Activated CD8-positive, alpha-beta memory T cell treated with anti-CD3 and anti-CD28 coated beads for 36 hours (primary cell): ENCODE data around the gene CTBP1. TPM values are rescaled to one million over a fixed set of nuclear protein-coding genes. Genes with fewer than 3 reads are reported as not detected.

Experiments
- CTCF ChIA-PET: fragments of 350-600 bp; sonication (Branson Sonifier 250); formaldehyde crosslinking; loops from one replicate; lab custom pipeline; 2021; ENCODE audit warnings: antibody characterized with exemption; lab: Charles Lee
- POLR2A ChIA-PET: fragments of 350-600 bp; sonication (Branson Sonifier 250); formaldehyde crosslinking; loops from one replicate; lab custom pipeline; 2021; ENCODE audit warnings: antibody characterized with exemption; lab: Charles Lee
- total RNA-seq, 2 experiments: library from RNA; stranded (reverse); gene quantifications; one replicate each; pipeline ENCODE4 v1.2.3, GENCODE V29; 2021

CTBP1 gene
- total RNA-seq, 2 experiments from 2014 or later: 129 to 133 TPM

DNA sequence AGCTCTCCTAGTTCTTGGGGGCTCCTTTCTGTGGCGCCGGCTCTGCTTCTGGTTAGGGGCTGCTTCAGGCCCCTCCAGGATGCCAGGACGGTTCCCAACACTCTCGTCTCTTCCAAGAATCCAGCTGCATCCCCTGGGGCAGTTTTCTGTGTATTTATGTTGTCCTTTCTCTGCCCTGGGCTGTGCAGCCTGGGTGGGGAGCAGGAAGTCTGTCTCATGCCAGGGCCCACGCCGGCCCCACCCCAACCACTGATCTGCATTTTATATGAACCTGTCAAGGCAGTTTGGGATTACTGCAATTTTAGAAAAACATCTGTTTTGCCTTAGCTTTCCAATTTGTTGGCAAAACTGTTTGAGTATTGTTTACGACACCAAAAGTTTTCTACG is 14.6 kb downstream of the CTBP1 start:
- CTCF ChIA-PET: interaction anchor here (1.1 to 1.4 kb wide), 4 partner anchors 12 to 67 kb away, joined by 3 to 4 read pairs (median 4); no protein-coding TSS in a partner anchor
- POLR2A ChIA-PET: no interaction called here

DNA sequence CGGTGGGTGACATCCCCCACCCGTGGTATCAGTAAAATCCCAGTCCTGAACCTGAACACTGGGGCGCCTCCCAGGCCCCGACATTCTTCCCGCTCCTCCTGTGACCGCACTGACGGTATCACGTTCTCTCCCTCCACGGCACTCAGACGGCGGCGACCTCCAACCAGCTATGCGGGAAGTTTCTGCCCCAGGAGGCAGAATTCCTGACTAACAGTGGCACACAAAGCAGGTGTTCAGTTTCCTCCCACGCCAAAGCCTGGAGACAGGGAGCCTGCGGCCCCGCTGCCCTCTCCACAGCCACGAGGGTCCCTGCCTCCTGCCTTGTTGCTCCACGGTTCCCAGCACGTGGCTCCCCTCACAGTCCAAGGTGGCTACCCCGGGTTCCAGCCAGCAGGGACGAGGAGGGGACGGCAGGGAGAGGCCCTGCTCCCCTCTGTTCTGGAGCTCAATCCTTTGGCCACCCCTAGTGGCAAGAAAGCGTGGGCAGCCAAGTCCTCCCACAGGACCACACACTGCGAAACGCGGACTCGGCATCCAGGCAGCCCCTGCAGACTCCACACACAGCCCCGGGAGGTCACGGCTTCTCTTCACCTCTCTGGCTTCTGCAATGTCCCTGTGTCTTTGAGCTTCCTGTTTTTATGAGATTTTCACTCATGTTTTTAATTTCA is 15.2 kb downstream of the CTBP1 start:
- POLR2A ChIA-PET: no interaction called here
- CTCF ChIA-PET: interaction anchor here (1.1 to 1.4 kb wide), 3 partner anchors 12 to 67 kb away, joined by 3 to 4 read pairs (median 3); no protein-coding TSS in a partner anchor

DNA sequence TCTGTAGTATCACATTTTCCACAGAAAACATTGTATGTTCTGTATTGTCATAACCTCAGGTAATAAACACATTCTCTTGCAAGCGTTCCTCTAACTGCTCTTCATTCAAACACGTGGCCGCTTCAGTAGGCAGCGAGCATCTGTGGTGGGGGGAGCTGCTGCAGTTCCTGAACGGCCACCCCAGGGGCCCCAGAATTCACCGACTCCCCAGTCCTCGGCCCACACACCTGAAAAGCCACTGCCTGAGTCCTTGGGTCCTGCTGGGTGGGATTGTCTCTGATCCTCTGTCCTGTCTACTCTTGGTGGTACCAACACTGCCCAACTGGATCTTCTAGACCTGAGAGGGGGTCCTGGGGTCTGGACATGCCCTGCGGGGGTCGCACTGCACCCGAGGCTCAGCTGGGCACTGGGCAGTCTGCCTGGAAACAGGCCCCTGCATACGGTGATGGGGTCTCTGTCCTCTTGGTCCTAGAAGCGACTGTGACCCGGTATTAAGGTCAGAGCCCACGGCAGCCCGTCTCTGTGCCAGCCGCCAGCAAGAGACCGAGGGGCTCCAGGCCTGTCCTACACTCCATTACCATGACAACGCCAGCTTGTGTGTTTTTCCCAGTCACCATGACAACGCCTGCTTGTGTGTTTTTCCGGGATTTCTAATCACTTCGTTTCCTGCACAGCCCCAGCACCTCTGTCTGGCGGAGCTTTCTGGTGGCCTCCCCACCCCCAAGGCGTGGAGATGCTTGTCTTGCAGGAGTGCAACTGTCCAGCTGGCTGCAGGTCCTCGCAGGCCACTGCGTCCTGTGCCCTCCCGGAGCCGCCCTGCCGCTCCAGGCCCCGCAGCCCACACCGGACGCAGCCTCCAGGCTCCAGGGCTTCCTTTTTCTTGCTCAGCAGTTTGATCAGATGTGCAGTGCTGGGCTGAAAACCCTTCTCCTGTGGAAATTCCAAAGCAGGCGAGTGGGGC is 16.0 kb downstream of the CTBP1 start:
- POLR2A ChIA-PET: no interaction called here
- CTCF ChIA-PET: no interaction called here

DNA sequence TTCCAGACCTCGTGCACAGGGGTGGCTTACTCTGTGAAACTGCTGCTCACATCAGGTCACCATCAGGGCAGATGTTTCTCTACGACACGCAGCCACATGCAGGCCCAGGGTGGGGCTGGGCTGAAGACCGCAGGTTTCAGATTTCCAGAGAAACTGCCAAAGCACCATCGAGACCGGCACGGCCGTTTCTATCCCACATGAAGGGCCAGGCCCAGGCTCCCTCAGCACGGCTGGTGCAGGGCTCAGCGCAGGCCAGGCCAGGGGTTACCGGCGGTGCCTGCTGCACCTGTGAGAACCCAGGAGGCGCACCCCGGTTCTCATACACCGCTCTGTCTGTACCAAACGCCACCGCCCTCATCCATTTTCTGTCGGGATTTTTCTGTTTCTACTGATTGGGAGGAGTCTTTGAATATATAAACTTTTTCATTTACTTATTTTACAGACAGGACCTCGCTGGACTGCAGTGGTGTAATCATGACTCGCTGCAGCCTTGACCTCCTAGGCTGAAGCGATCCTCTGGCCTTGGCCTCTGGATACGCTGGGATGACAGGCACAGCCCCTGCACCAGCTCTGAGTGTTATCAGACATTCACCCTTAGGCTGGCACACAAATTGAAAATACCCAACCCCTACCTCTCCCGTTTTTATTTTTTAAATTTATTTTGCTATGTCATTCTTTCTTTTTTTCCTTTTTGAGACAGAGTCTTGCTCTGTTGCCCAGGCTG is 17.1 kb downstream of the CTBP1 start:
- POLR2A ChIA-PET: no interaction called here
- CTCF ChIA-PET: no interaction called here

DNA sequence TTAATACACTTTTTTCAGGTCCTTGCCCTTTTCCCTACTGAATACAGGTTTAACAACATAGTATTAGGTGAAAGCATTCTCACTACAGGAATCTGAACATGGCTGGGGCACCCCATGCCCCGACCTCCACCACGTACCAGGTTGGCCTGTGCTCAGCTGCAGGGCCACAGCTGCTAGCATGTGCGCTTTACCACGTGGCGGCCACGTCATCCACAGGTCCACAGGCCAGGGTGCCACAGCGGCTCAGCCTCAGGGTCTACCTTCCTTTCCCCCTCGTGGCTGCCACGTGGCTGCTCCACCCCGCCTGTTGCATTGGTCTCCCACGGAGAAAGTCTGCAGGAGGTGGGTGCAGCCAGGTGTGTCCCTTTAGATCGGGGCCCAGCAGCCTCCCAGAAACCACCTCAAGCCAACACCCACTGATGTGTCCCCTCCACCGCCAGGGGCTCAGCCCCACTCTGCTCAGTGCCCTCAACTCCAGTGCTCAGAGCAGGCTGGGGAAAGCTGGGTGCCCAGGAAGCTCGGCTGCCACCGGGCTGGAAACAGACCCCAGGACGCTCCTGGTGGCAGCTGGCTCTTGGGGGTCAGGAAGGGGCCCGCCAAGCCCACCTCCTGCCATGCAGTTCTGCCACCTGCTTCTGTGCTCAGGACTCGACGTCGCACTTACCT is 17.8 kb downstream of the CTBP1 start:
- CTCF ChIA-PET: no interaction called here
- POLR2A ChIA-PET: no interaction called here

DNA sequence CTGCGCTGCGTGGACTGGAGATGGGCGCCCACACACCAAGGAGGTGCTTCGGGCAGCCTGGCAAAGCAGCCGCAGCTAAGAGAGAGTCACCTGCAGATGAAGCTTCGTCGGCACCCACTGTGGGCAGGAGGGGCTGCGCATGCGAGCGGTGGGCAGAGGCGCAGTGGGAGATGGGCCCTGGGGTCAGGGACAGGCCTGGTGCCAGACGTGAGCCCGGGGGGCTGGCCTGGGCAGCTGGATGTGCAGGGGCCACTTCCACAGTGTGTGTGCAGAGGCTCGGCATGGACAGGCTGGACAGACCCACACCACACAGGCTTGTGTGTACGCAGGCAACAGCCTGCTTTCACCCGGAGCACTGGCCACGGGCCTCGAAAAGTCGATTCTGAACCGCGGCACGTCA is 18.6 kb downstream of the CTBP1 start:
- ChIA-PET CTCF (no interaction called here), POLR2A (no interaction called here)

DNA sequence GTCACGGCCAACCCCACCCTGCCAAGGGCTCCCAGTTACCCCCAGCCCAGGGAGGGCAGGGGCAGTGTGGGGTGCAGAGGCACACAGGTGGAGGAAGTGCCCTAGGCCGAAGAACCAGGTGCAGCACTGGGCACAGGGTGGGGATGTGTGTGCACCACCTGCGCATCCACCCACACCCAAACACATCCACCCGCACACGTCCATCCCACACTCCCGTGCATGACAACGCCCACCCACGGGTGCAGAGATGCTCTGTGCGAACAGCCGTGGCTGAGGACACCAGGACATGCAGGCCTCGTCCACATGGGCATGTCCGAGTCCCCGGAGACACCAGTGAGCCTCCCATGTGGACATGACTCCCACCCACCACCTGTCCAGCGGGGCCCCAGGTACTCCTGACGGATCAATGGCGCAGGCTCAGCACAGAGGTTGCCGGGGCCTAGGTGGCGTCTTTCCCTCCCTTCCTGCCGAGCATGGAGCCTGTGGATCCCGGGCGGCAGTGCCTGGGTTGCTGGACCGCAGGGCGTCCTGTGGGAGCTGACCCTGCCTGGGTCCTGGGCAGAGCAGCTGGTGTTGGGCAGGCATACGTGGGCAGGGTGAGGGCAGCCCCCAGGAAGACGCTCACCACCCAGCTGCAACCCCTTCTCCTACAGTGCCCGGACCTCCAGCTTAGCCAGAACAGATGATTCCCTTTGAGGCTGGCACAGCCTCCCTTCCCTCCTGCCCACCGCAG is 19.6 kb downstream of the CTBP1 start:
- CTCF ChIA-PET: no interaction called here
- POLR2A ChIA-PET: no interaction called here

DNA sequence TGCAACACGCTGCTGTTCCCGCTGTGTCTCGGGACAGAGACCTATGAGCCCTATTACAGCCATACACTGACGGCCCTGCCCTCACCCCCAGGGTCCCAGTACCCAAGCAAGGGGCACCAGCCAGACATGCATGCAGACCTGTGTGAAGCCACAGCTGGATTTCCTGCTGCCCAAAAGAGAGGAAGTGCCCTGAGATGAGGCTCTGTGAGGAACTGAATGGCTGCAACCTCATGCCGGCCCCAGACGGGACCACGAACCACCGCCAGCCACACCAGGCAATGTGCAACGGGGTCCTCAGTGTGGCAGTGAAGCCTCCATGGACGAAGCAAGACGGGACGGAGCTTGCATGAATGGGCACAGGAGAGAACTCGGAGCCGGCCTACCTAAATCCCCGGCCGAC is 21.1 kb downstream of the CTBP1 start:
- POLR2A ChIA-PET: no interaction called here
- CTCF ChIA-PET: no interaction called here

DNA sequence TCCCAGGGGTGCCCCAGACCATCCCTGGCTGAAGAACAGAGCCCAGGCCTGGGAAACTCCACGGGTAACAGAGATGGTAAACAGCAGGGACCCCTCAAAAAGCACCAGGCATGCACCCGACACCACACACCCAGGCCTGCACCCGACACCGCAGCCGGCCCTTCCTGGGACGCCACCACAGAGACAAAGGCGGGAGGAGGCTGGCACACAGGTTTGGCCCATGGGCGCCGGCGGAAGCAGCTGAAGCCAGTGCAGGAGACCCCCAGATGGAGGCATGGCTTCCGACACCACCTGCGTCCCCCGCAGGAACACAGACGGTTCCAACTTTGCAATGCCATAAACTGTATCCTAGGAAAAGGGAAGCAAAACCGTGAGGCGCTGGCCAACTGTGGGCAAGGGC is 22.3 kb downstream of the CTBP1 start:
- ChIA-PET CTCF (no interaction called here), POLR2A (no interaction called here)

DNA sequence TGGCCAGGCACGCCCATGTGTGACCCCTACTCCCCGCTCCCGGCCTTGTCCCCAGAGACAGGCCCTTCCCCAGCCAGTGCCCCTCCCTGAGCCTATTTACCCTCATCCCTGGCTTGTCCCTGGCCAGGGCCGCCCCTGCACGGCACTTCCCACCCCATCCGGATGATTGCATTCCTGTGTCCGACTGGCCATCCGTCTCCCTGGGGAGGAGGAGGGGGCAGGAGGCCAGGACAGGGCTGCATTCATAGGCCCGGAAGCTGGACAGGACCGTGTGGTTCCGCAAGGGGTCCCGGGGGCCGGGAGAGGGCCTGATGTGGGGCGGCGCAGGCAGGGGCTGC is 22.8 kb downstream of the CTBP1 start:
- ChIA-PET POLR2A (no interaction called here), CTCF (no interaction called here)

DNA sequence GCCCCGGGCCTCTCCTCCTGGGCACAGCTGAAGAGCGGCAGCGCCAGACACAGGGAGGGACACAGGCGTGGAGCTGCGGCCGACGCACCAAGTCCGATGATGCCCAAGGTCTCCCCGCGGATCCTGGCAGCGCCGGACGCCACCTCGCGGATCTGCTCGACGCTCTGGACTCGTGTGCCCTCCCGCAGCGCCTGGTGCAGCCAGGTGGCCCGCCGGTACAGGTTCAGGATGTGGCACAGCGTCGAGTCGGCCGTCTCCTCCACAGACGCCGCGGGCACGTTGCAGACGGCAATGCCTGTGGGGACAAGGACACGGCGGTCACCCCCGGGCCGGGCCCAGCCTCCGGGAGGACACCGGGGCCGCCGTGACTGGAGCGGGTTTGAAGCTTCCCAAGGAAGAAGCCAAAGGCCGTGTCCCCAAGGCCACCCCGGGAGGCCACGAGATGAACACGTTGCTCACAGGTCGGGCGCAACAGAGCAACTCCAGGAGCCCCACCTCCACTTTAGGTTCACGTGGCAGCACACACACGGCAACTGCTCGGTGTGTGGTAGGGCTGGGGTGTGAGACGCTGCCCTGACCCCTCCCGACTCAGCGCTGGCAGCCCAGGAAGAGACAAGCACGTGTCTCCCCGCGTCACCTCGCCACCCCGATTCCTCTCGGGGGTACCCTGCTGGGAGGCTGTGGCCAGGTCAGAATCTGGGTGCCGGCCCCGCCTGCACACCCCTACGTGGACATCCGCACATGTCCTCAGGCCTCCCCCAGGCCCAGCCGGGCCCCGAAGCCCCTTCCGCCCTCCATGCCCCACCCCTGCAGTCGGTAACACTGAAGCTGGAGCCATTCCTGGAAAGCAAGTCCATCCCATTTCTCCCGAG is 23.4 kb downstream of the CTBP1 start:
- ChIA-PET CTCF (no interaction called here), POLR2A (no interaction called here)

DNA sequence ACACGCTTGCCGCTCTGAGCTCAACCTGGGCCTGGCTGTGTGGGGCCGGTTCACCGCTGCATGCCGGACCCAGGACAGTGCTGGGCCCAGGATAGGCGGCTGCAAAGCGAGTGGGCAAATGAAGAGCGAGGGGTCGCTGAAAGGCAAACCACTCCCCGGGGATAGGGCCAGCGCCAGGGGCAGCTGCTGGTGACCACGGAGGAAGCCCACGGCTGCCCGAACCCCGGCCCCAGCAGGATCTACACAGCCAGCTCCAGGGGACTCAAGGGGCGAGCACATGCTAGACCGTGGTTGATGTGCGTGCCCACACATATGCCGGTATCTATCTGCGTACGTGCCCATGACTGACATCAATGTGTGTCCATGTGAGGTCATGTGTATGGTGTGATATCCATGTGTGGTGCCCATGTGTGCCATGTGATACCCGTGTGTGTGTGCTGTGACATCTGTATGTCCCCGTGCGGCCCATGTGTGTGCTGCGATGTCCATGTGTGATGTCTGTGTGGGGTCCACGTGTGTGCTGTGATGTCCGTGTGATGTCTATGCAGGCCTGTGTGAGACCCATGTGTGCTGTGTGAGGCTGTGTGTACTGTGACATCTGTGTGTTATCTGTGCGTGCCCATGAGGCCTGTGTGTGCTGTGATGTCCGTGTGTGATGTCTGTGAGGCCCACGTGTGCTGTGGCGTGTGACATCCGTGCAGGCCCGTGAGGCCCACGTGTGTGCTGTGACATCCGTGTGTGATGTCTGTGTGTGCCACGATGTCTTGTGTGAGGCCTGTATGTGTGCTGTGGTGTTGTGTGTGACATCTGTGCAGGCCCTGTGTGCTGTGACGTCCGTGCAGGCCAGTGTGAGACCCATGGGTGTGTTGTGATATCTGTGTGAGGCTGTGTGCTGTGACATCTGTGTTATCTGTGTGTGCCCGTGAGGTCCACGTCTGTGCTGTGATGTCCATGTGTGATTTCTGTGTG is 24.8 kb downstream of the CTBP1 start:
- CTCF ChIA-PET: no interaction called here

DNA sequence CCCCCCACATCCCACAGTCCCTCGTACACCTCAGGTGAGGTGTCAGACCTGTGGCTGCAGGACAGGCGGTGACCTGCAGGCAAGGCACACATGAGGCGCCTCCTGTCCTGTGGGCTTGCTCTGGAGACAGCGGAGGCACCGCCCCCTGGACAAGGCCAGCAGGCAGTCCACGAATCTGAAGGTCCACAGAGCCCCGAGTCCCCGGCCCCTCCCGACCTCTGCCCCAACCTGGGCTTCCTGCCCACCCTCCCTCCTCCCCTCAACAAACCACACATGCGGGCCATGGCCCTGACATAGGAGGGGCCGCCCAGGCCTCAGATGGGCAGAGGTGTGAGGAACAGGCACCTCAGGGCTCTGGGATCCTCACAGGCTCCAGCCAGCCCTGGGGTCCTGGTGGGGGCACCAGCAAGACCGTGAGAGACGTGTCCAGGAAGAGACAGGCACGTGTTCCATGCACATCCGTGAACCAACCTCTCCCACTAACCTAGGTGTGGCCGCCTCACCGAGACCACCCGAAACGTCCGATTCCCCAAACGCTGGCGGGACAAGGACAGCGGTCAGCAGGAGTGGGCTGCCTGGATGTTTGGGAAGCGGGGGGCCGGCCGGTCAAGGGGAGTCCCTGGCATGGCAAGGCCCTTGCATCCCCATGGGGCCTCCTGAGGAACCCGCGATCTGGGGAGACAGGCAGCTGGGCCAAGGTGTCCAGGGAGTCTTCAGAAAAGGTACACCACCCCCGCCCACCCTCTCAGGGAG is 25.8 kb downstream of the CTBP1 start:
- CTCF ChIA-PET: no interaction called here
- POLR2A ChIA-PET: no interaction called here

More for the DNA sequence above, 24.8 kb downstream of the CTBP1 start:
- POLR2A ChIA-PET: no interaction called here

DNA sequence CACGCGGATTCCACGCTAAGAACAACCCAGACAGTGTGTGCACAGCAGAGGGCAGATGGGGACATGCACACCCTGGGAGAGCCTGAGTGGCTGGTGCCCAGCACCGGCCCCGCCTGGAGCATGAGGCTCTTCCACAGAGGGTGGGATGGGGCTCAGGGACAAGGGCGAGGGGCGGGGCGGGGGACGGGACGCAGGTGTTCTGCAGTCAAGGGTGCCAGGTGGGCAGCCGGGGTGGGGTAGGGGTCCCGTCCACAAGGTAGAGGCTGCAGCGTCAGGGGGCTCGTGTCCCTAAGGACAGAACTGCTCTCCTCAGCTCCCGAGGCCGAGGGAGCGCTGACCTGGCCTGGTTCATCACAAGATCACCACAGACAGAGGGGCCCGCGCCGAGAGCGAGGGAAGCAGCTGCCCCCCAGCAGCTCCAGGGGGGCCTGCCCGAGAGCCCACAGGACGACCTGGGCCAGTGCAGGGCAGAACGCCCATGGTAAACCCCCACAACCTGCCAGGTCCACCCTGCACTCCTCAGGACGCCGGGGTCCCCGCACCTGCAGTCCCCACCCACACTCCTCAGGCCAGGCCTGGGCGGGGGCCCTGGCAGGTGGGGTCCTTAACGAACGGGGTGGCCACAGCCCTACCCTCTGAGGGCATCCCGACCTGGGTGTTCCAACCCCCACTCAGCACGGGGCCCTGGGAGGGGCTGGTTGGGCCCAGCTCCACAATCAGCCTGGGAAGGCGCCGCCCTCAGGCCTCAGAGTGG is 26.7 kb downstream of the CTBP1 start:
- CTCF ChIA-PET: no interaction called here
- POLR2A ChIA-PET: no interaction called here

DNA sequence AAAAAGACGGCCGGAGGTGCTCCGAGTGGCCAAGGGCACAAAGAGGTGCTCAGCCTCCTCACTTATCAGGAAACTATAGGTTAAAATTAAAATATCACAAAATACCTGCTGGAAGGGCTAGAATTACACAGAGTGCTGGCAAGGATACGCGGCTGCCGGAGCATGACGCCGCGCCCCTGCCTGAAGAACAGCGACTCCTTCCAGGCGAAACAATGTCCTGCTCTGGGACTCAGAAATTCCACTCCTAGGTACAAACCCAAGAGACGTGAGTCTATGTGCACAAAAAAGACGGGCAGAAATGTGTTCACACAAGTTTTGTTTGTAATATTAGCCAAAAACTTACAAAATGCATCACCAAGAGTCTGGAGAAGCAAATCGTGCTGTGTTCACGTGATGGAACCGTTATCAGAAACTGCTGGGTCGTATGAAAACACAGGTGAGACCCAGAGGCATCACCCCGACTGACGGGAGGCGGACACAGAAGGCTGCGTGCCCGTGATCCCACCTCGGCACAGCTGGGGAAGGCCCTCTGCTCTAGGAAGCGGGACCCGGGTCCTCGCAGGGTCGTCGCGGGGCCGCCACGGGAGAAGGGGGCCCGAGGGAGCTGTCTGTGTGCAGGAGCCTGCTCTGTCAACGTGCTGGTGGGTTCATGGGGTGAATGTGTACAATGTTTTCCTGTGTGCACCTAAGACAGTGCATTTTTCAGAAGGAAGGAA is 27.6 kb downstream of the CTBP1 start:
- CTCF ChIA-PET: no interaction called here
- POLR2A ChIA-PET: no interaction called here
